GM18505 (cell line): ENCODE results near the gene CITED2.

Experiments
- ATAC-seq: cut with Tn5 transposase; IDR thresholded peaks from one replicate; pipeline ENCODE4 v1.9.1; 2021; ENCODE audit not compliant: unreplicated experiment
- POLR2A ChIP-seq: IDR thresholded peaks from 4 replicates; pipeline ENCODE4 v1.6.1; 2011; ENCODE audit warnings: borderline replicate concordance; ENCODE audit not compliant: insufficient read depth, insufficient read length; ENCODE audit errors: extremely low read depth

CITED2 gene

DNA sequence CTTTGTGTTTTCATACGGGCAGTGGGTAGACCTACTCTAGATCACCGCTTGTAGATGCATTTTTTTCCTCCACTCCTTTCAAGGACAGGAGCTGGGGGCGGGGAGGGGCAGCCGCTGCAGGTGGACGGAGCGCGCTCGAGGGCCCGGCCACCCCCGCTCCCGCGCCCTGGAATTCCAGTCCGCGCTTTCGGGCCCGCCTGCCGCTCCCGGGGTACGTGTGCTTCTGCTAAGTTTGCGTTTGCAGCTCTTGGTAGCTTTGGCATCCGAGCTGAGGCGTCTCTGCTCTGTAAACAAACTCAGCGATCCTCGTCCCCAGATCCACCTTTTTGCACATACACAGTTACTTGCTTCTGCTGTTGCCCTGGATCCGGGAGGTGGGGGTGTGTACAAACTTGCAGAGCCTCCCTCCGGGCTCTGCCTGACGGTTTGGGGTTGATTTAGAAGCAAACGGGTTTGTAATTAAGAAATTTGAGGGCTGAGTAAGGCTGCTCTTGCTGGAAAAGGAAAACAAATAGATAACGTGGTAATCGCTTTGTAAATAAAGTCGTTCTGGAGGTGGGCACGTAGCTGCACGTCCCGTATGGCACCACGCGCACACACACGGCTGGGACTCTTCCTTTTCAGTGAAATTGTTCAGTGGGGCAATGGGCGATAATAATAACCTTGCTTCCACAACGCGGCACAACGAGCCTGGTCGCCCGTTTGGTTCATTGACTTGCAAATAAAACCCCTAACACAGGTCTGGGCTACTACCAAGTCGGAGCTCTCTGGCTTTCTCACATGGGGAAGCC lies 973 bp upstream of the CITED2 start:
- ATAC-seq, result peak; percentile 51
- peak; percentile 53 for TF ChIP-seq POLR2A

DNA sequence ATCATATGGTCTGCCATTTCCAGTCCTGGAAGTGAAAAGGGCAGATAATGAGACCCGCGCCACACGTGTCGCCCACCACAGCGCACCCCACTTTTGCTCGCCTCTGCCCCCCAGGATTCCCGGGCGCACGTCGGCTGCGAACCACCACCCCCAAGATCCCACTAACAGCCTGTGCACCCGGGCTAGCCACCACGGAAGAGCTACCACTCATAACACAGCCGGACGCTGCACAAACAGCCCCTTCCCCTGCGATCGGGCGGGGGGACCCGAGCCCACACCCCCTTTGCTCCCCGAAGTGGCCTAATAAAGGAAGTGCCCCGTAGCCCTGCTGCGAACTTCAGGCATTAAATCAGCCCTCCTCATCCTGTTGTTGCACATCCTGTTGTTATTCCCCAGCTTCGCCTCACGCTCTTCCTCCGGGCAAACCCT lies 506 bp downstream of the CITED2 start:
- ATAC-seq, result peak; percentile 14
- TF ChIP-seq POLR2A, result no peak

DNA sequence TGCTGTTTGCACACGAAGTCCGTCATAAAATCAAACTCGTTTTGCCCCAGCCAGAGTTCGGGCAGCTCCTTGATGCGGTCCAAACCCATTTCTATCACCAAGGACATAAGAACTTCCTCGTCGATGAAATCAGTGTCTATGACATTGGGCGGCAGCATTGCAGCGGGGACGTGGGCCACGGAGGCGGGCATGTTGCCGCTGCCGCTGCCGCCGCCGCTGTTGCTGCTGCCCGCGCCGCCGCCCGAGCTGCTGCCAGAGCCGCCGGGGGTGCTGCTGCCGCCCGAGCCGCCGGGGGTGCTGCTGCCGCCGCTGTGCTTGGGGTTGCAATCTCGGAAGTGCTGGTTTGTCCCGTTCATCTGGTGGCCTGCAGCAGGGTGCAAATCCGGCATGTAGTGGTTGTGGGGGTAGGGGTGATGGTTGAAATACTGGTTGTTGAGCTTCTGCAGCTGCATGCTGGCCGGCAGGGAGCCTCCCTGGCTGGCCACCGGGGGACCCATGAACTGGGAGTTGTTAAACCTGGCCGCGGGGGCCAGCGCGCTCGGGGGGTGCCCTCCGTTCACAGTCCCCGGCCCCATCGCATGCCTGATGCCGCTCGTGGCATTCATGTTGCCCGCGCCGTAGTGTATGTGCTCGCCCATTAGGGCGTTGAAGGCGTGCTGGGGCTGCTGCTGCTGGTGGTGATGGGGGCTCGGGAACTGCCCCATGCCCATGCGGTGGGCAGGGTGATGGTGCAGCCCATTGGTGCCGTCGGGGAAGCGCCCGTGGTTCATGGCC lies 1.1 kb downstream of the CITED2 start:
- peak; percentile 24 for TF ChIP-seq POLR2A
- ATAC-seq, result peak; percentile 27

DNA sequence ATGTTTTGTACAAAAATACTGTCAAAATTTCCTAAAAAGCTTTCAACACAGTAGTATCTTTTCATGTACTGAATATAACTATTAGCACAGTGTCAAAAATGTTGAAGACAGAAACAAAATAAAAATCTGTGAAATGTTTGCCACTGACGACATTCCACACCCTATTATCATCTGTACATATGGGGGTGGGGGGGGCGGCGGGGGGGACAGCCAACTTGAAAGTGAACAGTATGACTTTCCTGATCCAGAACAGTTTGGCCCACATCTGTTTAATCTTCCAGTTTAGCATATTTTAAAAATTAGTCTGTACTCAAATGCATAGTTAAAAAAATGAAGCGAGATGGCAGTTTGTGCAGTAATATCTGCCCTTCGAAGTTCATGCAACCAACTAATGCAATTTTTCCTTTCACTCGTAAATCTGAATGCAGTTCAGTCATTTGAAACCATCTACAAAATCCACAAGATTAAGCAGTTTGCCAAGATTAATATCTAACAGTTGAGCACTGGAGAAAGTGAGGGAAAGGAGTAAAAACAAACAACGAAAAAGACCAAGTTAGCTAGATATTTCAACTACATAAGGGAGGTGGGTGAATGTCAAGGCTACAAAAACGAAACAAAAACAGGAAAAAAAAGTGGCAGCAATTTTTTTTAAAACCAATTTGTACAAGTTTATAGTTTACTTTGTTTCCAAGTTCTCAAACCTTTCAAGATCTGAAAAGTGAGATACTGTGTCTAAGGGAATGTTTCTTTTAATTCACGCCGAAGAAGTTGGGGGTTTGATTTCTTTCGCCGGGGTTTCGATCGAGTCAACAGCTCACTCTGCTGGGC lies 1.9 kb downstream of the CITED2 start:
- no peak for TF ChIP-seq POLR2A
- no peak for ATAC-seq

DNA sequence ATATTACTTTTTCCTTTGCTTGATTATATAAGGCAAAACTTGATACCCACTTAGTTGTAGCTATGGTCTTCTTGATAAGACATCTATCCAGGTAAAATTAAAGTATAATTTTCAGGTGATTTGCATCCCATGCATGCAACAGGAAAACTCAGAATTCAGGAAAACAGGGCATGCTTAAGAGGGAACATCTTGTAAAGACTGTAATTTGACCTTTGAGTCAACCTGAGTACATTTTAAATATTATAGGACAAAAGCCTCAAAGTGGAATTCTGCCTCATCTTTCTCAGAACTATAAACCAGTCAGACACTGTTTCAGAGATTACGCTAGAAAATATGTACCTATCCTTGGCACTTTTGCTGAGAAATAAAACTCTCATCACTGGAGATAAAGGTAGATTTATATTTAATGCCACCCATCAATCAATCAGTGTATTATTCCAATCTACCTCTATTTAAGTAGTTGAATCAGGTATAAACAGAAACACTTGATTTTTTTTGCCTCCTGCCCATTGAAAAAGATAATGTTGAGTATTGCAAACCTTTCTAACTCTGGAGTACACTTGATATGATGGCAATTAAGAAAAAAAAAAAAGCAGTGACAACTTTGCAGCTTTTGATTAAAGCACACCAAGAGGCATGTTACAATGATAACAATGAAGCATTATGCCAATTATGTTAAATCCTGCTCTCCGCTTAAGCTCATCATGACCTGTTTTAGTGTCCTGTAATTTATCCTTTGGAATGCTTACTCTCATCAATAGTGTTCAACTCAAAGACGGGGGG lies 2.8 kb downstream of the CITED2 start:
- TF ChIP-seq POLR2A, result no peak
- ATAC-seq, result no peak

DNA sequence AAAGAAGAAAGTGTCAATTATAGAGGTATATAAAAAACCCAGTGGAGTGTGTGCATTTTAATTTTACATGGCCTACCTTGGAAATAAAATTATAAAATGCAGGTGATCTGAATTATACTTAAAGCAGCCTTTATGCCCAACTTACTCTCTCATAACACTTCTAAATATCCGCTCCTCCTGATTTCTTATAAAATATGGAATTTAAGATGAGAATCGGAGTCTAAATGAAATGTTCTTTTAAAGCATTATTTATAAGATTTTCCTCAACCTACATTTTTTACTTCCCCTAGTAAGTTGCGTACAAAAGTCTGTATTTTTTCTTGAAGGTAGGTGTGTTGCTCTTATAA lies 3.5 kb downstream of the CITED2 start:
- no peak for TF ChIP-seq POLR2A
- no peak for ATAC-seq

DNA sequence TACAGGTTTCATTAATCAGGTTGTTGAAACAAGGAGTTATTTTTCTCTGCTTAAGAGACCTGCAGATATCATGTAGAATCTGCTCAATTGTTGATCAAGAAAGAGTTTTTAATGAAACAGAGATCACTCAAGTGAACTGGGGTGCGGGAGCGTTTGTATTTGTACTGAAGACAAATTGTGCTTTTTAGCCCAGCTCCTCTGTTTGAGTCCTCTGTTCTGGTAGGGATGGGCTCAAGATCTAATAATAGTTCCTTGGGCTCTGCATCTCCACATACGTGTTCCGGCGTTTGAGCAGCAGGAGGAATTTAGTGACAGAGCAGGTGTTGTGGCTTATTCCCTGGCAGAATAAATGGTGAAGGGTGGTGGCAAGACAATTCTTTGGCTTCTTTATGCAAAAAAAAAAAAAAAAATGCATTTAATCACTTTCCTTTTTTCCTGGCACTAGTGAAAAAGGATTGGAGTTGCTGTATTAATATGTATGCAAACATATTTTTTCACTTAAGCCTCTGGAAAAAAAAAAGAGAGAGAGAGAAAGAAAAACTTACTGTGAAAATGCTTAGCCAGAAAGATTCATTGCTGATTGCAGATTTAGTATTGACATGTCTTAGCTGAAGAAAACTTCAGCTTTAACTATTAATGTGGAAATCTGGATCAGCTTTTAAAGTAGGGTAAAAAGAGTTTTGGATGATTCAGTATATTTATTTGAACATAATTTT lies 4.0 kb downstream of the CITED2 start:
- no peak for ATAC-seq
- TF ChIP-seq POLR2A, result no peak

DNA sequence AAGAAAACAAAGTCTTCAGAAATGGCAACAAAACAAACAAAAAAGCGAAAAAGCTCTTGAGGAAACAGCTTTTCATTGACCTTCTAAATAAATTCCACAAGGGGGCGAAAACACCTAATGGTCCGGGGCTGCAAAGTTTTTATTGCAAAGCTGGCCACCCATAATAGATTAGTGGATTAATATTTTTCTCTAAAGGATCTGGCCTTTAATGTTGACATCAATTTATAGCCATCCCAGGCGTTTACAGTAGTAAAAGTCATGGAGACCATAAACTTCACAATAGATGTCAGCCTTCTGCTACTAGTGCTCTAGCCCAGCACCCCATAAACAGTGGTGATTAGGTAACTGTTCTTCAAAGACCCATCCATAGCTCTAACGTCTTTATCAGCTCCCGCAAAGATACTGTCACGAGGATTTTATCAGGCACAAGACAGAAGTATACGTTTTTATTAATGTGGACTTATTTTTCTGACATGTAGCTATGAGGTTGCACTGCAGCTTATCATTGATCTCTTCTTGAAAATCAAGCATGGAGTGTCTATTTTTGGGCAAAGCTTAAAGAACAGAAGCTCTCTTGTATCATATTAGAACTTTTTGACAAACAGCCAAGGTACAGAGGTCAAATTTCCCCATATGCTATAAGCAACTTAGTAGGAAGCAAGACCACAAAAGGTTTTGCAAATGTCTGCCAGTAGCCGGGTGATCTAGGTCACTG lies 4.7 kb downstream of the CITED2 start:
- ATAC-seq, result no peak
- TF ChIP-seq POLR2A, result no peak

DNA sequence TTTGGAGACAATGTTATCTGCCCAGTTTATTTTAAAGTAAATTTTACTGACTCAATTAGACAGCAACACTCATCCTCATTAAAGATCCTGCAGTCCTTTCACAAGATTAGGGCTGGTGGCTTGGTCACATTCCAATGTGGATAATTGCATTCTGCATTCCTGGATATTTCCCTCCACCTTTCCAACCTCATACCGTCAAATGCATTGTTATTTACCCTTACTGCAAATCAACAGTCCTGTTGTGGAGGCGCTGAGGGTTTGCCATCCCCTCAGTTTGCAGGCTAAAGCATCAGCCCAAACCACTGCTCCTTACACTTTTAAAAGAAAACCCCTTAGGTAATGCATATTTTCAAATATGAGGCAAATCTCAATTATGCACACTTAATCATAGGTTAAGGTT lies 5.4 kb downstream of the CITED2 start:
- no peak for TF ChIP-seq POLR2A
- ATAC-seq, result no peak

DNA sequence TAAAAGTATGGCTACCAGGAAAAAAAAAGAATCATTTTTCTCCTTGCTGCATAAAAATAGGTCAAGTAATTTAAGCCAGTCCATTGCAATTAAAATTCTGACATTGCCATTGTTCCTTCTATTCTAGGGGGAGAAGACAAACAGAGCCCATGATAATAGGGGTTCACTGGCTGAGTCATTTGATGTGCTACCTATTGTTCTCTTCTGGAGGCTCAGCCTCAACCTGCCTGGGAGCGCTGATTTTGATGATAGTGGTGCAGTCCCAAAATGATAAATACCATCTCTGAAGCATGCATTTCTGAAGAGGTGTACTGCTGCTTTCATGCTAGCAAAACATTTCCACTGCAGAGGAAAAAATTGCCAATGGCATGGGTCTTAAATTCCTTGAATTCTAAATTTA lies 5.8 kb downstream of the CITED2 start:
- no peak for ATAC-seq
- TF ChIP-seq POLR2A, result no peak

DNA sequence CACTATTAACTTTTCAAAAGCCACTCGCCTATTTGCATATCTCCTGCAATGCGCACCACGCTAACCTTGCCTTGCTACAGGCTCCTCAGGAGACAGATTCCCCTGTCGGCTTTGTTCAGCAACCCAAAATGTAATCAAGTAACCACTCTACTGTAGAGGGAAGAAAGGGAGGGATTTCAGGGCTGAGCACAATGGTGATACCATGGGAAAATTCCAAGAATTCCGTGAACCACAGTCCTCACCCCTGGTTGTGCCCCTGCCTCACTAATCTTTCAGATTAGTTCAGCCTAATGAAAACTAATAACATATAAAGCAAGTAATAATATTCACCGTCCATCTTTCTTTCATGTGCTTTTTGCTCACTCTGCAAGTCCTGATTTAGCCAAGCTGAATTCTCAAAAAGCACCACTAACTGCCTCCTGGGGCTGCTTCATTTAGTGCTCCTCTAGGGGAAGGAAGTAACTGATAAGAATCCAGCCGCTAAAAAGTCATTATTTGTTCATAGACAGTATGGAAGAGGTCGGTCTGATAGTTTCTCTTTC lies 6.6 kb downstream of the CITED2 start:
- TF ChIP-seq POLR2A, result no peak
- ATAC-seq, result no peak
